ENCODE results near the gene PTGES3.
"Not testable (repeated sequence)": the region's sequence is repeated elsewhere in the genome, so short reads cannot be mapped to it uniquely, and the experiment has no call there.

The PTGES3 gene, protein sequence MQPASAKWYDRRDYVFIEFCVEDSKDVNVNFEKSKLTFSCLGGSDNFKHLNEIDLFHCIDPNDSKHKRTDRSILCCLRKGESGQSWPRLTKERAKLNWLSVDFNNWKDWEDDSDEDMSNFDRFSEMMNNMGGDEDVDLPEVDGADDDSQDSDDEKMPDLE

DNA sequence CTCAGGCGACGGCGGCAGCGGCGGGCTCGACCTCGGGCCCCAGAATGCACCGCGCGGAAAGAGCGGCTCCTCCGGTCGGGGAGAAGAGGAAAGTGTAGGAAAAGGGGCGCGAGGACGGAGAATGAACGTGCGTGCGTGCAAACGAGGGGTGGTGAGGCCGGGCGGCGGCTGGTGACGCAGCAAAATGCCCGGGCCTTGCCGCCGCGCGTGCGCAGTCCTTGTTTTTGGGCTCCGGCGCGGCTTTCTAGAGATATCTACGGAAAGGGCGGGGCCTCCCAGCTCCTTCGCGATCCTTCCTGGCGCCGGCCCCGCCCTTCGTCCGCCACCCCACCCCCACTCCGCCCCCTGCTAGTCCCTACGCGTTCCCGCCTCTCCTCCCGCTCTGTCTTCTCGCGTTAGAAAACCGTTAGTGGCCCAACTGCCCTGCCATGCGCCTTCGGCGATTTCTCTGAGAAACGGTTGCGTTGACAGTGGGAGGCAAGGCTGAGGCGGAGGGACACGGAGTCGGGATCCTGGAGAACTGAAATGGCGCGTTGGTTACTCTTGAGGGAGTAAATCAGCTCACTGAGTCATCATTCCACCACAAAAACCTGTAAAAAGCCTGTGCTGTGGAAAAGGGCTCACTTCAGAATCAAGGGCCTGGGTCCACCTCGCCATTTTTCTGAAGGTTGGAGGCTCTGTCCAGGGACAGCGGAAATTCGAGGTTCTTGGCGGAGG lies at the start of gene PTGES3:
Gene PTGES3 (minus strand): TSS at position 156 of the 717 bp plus-strand sequence. CDS start 285 bp downstream, outside the sequence.
- peaks cover 32% of the 10 kb centered on the region for H3K36me3 Mint-ChIP-seq (ENCODE audit: low read depth)
- H3K4me1 Mint-ChIP-seq (ENCODE audit: low read depth), result peaks cover 21% of the 10 kb centered on the region
- peak; percentile 99 for DNase-seq (ENCODE audit: low spot score)
- H3K27ac Mint-ChIP-seq, result peak within 1 kb of the TSS; percentile 100
- peak within 1 kb of the TSS; percentile 100 for H3K4me3 Mint-ChIP-seq
- H3K27me3 Mint-ChIP-seq (ENCODE audit: low read depth), result no peaks in the 10 kb centered on the region
- H3K9me3 Mint-ChIP-seq, result no peaks in the 10 kb centered on the region

DNA sequence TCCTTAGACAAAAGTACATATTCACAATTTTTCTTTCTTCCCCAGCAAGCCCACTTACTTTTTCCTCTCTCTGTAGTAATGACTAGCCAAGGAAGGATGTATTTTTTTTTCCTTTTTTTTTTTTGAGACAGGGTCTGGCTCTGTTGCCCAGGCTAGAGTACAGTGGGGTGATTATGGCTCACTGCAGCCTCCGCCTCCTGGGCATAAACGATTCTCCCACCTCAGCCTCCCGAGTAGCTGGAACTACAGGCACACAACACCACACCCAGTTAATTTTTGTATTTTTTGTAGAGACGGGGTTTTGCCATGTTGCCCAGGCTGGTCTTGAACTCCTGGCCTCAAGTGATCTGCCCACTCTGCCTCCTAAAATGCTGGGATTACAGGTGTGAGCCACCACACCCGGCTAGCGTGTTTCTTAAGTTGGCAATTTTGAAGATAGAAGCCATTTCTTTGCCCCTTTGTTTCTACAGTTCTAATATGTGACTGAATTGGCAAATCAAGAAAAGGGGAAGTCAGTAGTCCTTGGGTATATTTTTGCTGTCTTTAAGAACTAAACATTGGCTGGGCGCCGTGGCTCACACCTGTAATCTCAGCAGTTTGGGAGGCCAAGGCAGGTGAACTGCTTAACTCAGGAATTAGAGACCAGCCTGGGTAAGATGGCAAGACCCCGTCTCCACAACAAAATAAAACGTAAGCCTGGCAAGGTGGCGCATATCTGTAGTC lies 40.2 kb upstream of the PTGES3 start:
- Mint-ChIP-seq H3K9me3 (no peaks in the 10 kb centered on the region), H3K36me3 (ENCODE audit: low read depth) (peaks cover 52% of the 10 kb centered on the region), H3K4me3 (no peak overlapping the region), H3K4me1 (ENCODE audit: low read depth) (peaks cover 13% of the 10 kb centered on the region), H3K27me3 (ENCODE audit: low read depth) (no peaks in the 10 kb centered on the region), H3K27ac (no peak overlapping the region)
- DNase-seq (ENCODE audit: low spot score), result no peak

DNA sequence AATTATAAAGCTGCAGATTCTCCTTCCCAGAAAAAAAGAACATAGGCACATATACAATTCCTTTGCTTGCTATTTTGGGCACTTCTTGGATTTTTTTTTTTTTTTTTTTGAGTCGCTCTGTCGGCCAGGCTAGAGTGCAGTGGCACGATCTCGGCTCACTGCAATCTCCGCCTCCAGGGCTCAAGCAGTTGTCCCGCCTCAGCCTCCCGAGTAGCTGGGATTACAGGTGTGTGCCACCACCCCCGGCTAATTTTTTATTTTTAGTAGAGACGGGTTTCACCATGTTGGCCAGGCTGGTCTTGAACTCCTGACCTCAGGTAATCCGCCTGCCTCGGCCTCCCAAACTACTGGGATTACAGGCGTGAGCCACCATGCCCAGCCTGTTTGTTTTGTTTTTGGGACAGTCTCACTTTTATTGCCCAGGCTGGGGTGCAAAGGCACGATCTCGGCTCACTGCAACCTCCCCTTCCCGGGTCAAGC lies 38.2 kb upstream of the PTGES3 start:
- not testable (repeated sequence) for H3K9me3 Mint-ChIP-seq; DNase-seq (ENCODE audit: low spot score); H3K27me3 Mint-ChIP-seq (ENCODE audit: low read depth)
- H3K36me3 Mint-ChIP-seq (ENCODE audit: low read depth), result peaks cover 62% of the 10 kb centered on the region
- peak overlapping the region; percentile 96 for H3K27ac Mint-ChIP-seq
- H3K4me1 Mint-ChIP-seq (ENCODE audit: low read depth), result peaks cover 31% of the 10 kb centered on the region
- peak overlapping the region; percentile 95 for H3K4me3 Mint-ChIP-seq

DNA sequence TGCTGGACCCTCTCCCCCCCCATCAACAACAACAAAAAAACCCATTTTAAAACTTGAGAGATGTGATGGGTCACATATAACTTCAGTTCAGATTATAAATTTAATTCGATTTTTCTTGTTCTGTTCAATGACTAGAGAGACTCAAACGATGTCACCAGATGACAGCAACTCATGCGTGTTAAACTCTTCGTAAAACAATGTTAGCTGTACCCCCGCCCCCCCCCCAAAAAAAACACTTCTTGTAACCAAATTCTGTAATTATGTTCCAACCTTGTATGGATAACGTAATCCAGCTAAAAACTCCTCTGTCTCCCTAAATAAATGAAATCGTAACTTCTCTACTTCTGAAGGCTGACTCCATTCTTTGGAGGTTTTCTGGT lies 37.6 kb upstream of the PTGES3 start:
- H3K4me3 Mint-ChIP-seq, result peak overlapping the region; percentile 95
- DNase-seq (ENCODE audit: low spot score), result no peak
- H3K4me1 Mint-ChIP-seq (ENCODE audit: low read depth), result peaks cover 37% of the 10 kb centered on the region
- no peaks in the 10 kb centered on the region for H3K9me3 Mint-ChIP-seq
- peaks cover 63% of the 10 kb centered on the region for H3K36me3 Mint-ChIP-seq (ENCODE audit: low read depth)
- H3K27me3 Mint-ChIP-seq (ENCODE audit: low read depth), result no peaks in the 10 kb centered on the region
- H3K27ac Mint-ChIP-seq, result peak overlapping the region; percentile 96

DNA sequence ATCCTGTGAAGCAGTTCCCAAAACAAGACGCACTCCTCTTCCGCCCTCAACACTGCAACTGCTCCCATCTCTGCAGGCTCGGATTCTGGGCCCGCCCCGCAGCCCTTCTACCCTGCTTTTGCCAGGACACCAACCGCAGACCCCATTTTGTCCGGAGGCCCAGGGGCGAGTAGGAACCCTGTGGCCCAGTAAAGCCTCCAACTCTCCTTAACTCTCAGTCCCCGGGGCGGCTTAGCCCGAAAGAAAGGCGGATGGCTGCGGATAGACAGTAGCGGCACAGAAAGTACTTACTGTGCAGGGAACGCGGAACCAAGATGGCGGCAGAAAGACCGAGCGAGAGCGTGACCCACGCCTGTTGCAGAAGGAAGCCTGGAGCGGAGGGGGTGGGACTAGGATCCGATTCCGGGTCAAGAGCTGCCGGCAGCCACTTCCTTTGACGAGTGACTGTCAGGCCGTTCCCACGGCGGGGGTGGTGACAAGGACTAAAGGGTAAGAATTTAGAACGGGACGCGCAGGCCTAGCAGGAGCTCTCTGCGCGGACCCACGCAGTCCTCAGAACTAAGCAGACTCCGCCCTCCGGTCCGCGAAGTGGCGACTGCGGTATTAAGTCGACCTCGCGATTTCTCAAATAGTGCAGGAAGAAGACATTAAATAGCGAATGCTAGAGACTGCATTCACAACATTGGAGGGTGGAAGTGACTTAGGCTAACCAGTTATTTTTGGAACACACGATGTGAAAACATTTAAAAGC lies 37.1 kb upstream of the PTGES3 start, which contains the start of gene NACA:
Gene NACA (minus strand): TSS at position 328 of the 751 bp plus-strand sequence. CDS start 778 bp downstream, outside the sequence.
- Mint-ChIP-seq H3K36me3 (ENCODE audit: low read depth) (peaks cover 68% of the 10 kb centered on the region), H3K4me1 (ENCODE audit: low read depth) (peaks cover 42% of the 10 kb centered on the region), H3K27ac (peak within 1 kb of the TSS; percentile 96), H3K4me3 (peak within 1 kb of the TSS; percentile 95), H3K27me3 (ENCODE audit: low read depth) (no peaks in the 10 kb centered on the region), H3K9me3 (no peaks in the 10 kb centered on the region)
- peak; percentile 99 for DNase-seq (ENCODE audit: low spot score)

DNA sequence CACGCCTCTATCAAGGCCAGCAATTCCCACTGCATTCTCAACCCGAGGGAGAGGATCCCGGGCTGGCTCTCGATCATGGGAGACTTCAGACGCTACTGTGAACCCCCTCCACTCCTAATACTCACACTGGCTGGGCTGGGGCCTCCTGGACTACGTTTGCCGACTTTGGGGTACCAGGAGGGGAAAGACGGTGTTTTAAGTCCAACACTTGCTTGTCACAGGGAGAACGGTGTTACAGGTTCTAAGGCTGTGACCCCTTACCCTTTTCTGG lies 36.6 kb upstream of the PTGES3 start:
- H3K36me3 Mint-ChIP-seq (ENCODE audit: low read depth), result peaks cover 70% of the 10 kb centered on the region
- no peak for DNase-seq (ENCODE audit: low spot score)
- no peaks in the 10 kb centered on the region for H3K27me3 Mint-ChIP-seq (ENCODE audit: low read depth)
- H3K27ac Mint-ChIP-seq, result peak overlapping the region; percentile 96
- H3K4me1 Mint-ChIP-seq (ENCODE audit: low read depth), result peaks cover 45% of the 10 kb centered on the region
- peak overlapping the region; percentile 95 for H3K4me3 Mint-ChIP-seq
- no peaks in the 10 kb centered on the region for H3K9me3 Mint-ChIP-seq

DNA sequence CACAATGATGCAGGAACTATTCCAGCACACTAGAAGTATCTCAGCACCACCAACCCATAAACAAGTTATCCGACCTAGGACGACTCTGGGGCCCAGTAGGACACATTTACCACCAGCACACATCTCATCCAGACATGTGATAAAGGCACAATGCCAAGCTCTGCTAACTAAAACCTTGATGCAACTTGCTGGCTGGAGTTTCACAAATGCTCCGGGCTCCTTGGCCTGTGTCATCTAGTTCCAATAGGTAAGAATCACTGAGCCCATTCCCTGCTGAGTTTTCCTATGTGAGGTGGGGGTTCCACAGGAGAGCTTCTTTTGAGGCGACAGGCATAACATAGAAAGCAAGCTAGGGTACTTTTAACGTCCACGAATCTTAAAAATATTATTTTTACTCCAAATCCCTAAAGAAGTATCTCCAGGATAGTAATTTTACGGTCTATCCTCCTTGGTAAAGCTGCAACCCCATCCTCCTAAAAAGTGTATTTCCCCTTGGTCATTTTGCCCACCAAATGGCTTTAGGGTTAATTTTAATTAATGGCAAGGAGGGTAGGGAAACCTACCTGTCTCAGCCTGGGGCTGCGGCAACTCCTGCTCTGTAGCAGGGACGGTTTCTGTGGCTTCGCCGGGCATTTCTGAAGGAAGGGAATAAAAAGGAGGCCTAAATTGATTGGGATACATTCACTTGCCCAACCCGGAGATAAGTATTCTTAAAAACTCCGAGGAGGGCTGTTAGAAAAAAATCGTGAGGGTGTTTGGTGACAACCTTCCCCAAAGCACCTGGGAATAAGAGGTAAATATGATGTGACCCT lies 36.0 kb upstream of the PTGES3 start:
- Mint-ChIP-seq H3K9me3 (no peaks in the 10 kb centered on the region), H3K36me3 (ENCODE audit: low read depth) (peaks cover 71% of the 10 kb centered on the region), H3K4me1 (ENCODE audit: low read depth) (peaks cover 51% of the 10 kb centered on the region), H3K27ac (peak overlapping the region; percentile 96), H3K4me3 (peak overlapping the region; percentile 95), H3K27me3 (ENCODE audit: low read depth) (no peaks in the 10 kb centered on the region)
- no peak for DNase-seq (ENCODE audit: low spot score)

DNA sequence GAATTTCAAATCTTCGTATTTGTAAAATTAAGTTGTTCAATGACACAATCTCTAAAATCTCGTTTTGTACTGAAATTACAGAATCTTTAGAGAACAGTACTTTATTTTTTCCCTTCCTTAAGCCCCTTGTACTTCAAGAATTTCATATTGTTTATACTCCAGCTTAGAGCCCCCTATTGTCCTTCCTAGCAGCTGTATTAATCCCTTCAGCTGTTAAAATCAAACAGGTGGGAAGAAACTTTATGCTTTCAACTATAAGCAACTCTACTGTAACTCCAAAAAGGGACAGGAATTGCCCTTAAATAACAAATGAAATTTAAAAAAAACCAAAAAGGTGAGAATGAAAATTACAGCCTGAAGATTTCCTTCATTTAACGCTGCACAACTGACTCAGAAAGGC lies 35.3 kb upstream of the PTGES3 start:
- Mint-ChIP-seq H3K27ac (no peak overlapping the region), H3K36me3 (ENCODE audit: low read depth) (peaks cover 75% of the 10 kb centered on the region), H3K9me3 (no peaks in the 10 kb centered on the region), H3K4me3 (peak overlapping the region; percentile 95), H3K27me3 (ENCODE audit: low read depth) (no peaks in the 10 kb centered on the region), H3K4me1 (ENCODE audit: low read depth) (peaks cover 56% of the 10 kb centered on the region)
- DNase-seq (ENCODE audit: low spot score), result no peak

DNA sequence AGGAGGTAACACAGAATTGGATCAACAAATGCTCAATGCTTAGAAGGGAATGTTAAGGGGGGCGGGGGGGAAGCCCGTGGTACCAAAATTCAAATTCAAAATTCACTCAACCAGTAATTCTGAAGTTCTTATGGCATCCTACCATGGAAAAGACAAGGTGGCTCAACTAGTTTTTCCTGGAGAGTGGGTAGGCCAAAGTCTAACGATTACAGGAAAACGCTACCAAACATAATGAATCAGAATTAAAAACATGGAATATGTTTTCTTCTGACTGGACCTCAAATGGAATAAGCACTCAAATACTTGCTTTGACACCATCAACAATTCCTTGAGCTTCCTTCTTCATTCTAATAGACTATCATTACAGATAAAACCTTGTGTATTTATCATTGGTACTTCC lies 34.7 kb upstream of the PTGES3 start:
- Mint-ChIP-seq H3K4me1 (ENCODE audit: low read depth) (peaks cover 56% of the 10 kb centered on the region), H3K9me3 (no peaks in the 10 kb centered on the region), H3K27ac (no peak overlapping the region), H3K36me3 (ENCODE audit: low read depth) (peaks cover 75% of the 10 kb centered on the region), H3K27me3 (ENCODE audit: low read depth) (no peaks in the 10 kb centered on the region), H3K4me3 (peak overlapping the region; percentile 95)
- no peak for DNase-seq (ENCODE audit: low spot score)

DNA sequence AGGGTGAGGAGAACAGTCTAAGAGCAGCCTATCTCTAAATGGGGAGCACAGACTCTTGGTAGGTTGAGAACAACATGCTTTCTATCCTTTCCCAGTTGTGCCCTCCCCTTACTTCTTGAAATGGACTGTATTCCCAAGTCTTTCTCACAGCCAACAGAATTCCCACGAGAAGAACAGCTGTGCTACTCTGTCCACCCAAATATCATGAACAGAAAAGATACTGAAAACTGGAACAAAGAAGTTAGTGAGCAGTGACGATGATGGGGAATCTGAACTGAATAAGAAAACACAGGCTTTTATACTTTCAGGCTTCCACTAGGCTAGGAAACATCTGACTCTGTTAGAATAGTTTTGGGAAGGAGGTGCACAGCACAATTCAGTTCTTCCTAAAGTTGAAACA lies 33.6 kb upstream of the PTGES3 start:
- Mint-ChIP-seq H3K36me3 (ENCODE audit: low read depth) (peaks cover 71% of the 10 kb centered on the region), H3K9me3 (no peaks in the 10 kb centered on the region), H3K27me3 (ENCODE audit: low read depth) (no peaks in the 10 kb centered on the region), H3K27ac (peak overlapping the region; percentile 6), H3K4me3 (peak overlapping the region; percentile 95), H3K4me1 (ENCODE audit: low read depth) (peaks cover 61% of the 10 kb centered on the region)
- DNase-seq (ENCODE audit: low spot score), result no peak

DNA sequence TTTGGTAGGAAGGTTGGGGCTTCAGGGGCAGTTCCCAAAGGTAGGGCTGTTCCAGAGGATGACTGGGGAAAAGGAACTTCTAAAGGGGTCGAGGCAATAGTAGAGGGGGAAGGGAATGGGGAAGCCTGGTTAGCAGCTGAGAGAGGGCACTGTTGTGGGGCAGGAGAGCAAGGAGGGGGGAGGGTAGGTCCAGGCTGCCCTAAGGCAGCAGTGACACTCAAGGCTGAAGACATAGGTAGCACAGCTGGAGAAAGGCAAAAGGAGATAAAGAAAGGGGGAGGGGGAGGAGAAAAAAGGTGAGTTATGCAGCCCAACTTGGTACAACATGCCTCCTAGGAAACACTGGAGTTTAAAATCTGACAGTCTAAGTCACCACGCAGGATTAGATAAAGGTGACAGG lies 33.1 kb upstream of the PTGES3 start:
- no peak for DNase-seq (ENCODE audit: low spot score)
- Mint-ChIP-seq H3K36me3 (ENCODE audit: low read depth) (peaks cover 74% of the 10 kb centered on the region), H3K27me3 (ENCODE audit: low read depth) (no peaks in the 10 kb centered on the region), H3K4me1 (ENCODE audit: low read depth) (peaks cover 65% of the 10 kb centered on the region), H3K27ac (peak overlapping the region; percentile 80), H3K4me3 (peak overlapping the region; percentile 95), H3K9me3 (no peaks in the 10 kb centered on the region)

DNA sequence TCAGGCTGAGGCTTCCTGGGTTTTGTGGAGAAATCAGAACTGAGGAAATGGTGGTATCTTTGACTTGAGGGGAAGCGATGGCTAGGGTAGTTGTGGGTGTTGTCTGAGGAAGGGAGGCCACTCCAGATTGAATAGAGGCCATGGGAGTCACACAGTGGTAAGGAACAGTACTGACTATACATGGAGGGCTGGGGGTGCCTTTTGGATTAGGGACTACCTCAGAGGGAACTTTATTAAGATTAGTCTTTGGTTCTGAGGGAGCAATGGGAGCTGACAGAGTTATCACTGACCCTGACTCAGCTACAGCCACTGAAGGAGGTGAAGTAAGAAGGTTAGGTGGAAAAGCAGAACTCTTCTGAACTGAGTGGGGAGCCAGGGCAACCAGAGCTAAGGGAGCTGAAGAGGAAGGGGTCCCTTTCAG lies 32.7 kb upstream of the PTGES3 start:
- peaks cover 77% of the 10 kb centered on the region for H3K36me3 Mint-ChIP-seq (ENCODE audit: low read depth)
- H3K4me1 Mint-ChIP-seq (ENCODE audit: low read depth), result peaks cover 63% of the 10 kb centered on the region
- H3K9me3 Mint-ChIP-seq, result no peaks in the 10 kb centered on the region
- peak overlapping the region; percentile 80 for H3K27ac Mint-ChIP-seq
- peak overlapping the region; percentile 95 for H3K4me3 Mint-ChIP-seq
- no peak for DNase-seq (ENCODE audit: low spot score)
- H3K27me3 Mint-ChIP-seq (ENCODE audit: low read depth), result no peaks in the 10 kb centered on the region

DNA sequence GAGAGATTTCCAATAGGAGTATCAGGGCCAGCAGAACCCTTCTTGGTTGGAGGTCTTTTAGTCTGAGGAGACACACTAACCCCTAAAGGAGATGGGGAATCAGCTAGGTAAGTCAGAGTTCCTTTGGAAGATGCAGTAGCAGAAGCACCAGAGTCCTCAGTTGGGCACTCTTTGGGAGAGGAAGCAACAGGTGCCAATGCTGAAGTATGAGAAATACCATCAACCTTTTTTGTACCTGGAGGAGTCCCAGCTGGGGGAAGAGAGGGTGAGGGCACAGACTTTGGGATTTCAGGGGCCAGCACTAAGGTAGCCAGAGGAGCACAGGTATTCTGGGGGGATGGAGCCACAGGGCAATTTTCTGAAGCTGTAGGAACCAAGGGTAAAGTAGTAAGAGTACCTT lies 31.0 kb upstream of the PTGES3 start:
- no peaks in the 10 kb centered on the region for H3K9me3 Mint-ChIP-seq
- no peak for DNase-seq (ENCODE audit: low spot score)
- H3K4me3 Mint-ChIP-seq, result no peak overlapping the region
- peak overlapping the region; percentile 80 for H3K27ac Mint-ChIP-seq
- peaks cover 65% of the 10 kb centered on the region for H3K4me1 Mint-ChIP-seq (ENCODE audit: low read depth)
- H3K27me3 Mint-ChIP-seq (ENCODE audit: low read depth), result no peaks in the 10 kb centered on the region
- H3K36me3 Mint-ChIP-seq (ENCODE audit: low read depth), result peaks cover 75% of the 10 kb centered on the region
